Cardiac muscle cell (in vitro differentiated cells and primary cell): Measurements from ENCODE around the gene WNT7B. TPM values are rescaled to one million over a fixed set of nuclear protein-coding genes. Genes with fewer than 3 reads are reported as not detected.

Experiments used
- DNase-seq, 2 donors: peaks; one replicate each; pipeline versions ENCODE4 v3.0.0 to v3.0.0-alpha.2; 2010 to 2017; ENCODE audit warnings: low read depth in 1 of 2, low spot score in 1 of 2
- H3K27ac ChIP-seq: fragments of 200-600 bp; sonication (generic); 2 replicates; pipeline ENCODE4 v1.5.1; 2016
- H3K27me3 ChIP-seq: fragments of 200-600 bp; sonication (generic); 2 replicates; pipeline ENCODE4 v1.6.0; 2016; ENCODE audit warnings: control low read depth
- H3K36me3 ChIP-seq: fragments of 200-600 bp; sonication (generic); 2 replicates; pipeline ENCODE4 v1.5.1; 2016; ENCODE audit warnings: control low read depth
- H3K4me1 ChIP-seq: fragments of 200-600 bp; sonication (generic); 2 replicates; pipeline ENCODE4 v1.8.1; 2017; ENCODE audit warnings: low read depth, mild to moderate bottlenecking, mixed run types
- H3K4me3 ChIP-seq: fragments of 200-600 bp; sonication (generic); 2 replicates; pipeline ENCODE4 v1.5.1; 2016; ENCODE audit warnings: mild to moderate bottlenecking
- H3K9me3 ChIP-seq: fragments of 200-600 bp; sonication (generic); 2 replicates; pipeline ENCODE4 v1.5.1; 2017; ENCODE audit warnings: low read depth, mild to moderate bottlenecking, control low read depth
- polyA plus RNA-seq: library from polyadenylated mRNA; unstranded; fragments of >200 nt; fragmentation: Nextera tagmentation; extraction: Ambion mirVana; gene quantifications from 2 replicates; pipeline ENCODE4 v1.2.1, GENCODE V29; 2016
- total RNA-seq: library from RNA; depleted of rRNA; stranded (reverse); fragments of >200 nt; gene quantifications from 2 replicates; pipeline ENCODE4 v1.2.3, GENCODE V29; 2016
- TF ChIP-seq, protein P1 (sequence below): IDR thresholded peaks from 2 replicates; pipeline ENCODE4 v1.5.1; 2012; ENCODE audit warnings: low read depth, mild to moderate bottlenecking, low read length

Gene WNT7B
- total and polyA plus RNA-seq, 2 experiments from 2014 or later: not detected

DNA sequence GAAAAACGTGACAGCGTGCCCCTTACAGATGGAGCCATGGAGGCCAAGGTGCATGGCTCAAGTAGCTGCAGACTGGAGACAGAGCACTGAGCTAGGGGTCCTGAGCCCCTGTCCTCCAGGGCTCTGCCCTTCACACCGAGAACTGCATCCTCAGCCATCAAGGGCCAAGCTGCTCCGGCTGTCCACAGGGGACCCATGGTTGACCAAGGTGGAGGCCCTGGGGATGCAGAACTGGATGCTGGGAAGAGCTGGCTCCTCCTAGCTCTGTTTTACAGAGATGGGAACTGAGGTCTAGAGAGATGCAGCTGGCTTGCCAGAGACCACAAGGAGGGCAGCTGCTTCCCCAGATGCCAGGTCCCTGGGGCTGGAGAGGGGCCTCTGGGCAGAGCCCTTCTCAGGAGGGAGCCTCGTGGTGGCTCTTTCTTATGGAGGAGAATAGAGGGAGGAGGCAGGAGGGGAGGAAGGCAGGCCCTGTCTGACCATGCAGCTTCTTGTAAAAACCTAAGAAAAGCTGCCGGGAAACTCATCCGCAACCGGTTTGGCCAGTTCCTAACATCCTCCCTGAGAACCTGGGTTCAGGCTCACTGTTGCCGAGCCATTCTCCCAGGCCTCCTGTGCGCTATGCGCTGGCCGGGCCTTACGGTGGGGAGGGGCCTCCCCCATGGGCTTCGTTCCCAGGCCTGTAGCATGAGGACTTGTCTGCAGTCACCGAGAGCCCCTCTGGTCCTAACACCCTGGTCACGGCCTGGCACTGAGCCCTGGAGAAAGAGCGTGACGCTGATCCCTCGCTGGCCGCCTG, 80.6 kb downstream of the WNT7B start:
- TF ChIP-seq, protein P1, sequence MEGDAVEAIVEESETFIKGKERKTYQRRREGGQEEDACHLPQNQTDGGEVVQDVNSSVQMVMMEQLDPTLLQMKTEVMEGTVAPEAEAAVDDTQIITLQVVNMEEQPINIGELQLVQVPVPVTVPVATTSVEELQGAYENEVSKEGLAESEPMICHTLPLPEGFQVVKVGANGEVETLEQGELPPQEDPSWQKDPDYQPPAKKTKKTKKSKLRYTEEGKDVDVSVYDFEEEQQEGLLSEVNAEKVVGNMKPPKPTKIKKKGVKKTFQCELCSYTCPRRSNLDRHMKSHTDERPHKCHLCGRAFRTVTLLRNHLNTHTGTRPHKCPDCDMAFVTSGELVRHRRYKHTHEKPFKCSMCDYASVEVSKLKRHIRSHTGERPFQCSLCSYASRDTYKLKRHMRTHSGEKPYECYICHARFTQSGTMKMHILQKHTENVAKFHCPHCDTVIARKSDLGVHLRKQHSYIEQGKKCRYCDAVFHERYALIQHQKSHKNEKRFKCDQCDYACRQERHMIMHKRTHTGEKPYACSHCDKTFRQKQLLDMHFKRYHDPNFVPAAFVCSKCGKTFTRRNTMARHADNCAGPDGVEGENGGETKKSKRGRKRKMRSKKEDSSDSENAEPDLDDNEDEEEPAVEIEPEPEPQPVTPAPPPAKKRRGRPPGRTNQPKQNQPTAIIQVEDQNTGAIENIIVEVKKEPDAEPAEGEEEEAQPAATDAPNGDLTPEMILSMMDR: no peak
- H3K36me3 ChIP-seq: no peaks in the 10 kb centered on the region
- DNase-seq: no peak

DNA sequence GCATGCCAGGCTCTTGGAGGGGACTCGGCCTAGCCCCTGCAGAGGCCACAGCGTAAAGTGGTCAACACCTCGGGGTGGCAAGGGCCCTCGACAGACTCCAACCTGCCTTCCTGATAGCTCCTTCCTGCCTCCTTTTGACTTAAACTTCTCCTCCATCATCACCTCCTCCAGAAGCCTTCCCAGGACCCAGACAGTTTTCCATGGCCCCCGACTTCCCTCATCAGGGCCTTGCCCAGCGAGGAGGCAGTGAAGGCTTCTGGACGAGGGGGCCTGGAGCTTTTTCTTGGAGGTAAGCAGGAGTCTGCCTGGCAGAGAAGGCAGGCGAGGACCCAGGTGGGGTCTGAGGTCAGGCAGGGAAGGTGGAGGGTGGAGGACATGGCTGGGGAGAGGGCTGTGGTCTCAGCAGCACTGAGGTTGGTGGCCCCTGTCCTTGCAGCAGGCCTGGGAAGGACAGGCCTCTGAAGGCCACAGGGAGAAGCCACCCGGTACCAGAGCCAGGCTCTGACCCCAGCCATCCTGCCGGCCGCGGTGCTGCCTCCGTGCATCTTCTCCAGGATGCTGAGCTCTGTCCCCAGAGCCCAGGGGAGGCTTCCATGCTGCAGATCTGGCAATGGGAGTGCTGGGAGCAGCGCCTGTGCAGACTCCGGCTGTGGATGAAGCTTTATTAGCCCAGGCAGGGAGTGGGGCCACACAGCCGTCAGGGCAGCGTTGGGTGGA, 81.4 kb downstream of the WNT7B start:
- no peaks in the 10 kb centered on the region for H3K36me3 ChIP-seq
- H3K4me1 ChIP-seq: no peaks in the 10 kb centered on the region
- no peak overlapping the region for H3K4me3 ChIP-seq
- no peaks in the 10 kb centered on the region for H3K27me3 ChIP-seq
- DNase-seq: no peak
- TF ChIP-seq, protein P1: no peak
- no peaks in the 10 kb centered on the region for H3K9me3 ChIP-seq
- no peak overlapping the region for H3K27ac ChIP-seq

More for the DNA sequence above, 80.6 kb downstream of the WNT7B start:
- Histone ChIP-seq H3K4me3 (no peak overlapping the region), H3K9me3 (no peaks in the 10 kb centered on the region), H3K27me3 (no peaks in the 10 kb centered on the region), H3K4me1 (no peaks in the 10 kb centered on the region), H3K27ac (no peak overlapping the region)

DNA sequence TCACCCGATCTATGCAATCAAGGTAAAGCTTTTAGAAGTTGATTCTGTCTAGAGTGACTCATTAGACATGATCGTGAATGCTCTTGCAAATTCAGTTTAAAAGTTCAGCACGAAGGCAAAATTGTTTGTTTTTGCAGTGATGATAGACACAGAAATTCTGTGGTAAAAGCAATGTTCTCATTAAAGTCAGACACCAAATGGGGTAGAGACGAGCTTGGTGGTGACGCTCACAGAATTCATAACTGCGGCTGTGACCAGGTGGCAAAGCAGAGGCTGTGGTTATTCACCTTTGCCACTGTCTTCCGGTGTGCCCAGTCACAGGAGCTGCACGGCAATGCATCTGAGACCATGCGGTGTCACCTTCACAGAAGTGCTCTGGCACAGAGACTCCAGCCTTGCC, 83.4 kb downstream of the WNT7B start:
- Histone ChIP-seq H3K9me3 (no peaks in the 10 kb centered on the region), H3K36me3 (no peaks in the 10 kb centered on the region), H3K27ac (no peak overlapping the region), H3K4me1 (no peaks in the 10 kb centered on the region), H3K4me3 (no peak overlapping the region), H3K27me3 (no peaks in the 10 kb centered on the region)
- DNase-seq: no peak
- TF ChIP-seq, protein P1: no peak

DNA sequence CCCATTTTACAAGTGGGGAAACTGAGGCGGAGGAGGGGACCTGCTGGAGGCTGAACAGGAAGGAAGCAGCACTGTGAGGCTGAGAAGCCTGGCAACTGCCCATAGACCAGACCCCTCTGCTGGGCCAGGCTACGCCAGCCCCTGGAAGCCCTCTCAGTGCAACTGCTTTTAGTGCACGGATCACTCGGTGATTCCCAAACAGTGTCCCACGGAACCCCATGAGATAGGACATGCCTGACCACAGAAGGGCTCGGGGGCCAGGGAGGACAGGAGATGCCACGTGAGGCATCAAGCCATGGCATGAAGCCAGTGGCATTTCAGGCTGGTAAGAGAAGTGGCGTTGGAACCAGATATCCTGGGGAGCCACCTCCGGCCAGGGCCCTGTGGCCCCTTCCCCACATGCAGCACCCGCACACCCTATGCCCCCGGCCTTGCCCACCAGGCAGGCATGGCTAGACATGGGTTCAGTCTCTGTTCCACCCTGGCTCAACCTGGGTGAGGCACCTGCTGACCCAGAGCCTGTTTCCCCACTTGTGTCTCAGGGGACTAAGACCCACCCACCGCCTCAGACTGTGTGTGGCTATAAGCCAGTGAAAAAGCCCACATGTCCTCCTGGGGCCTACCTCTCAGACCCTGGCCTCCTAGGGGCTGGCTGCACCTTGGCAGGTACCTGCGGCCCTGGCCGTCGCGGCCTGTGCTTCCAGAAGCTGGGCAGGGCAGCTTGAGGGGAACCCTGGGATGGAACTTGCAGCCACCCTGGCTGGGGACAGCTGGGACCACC, 84.1 kb downstream of the WNT7B start:
- TF ChIP-seq, protein P1: no peak
- Histone ChIP-seq H3K27ac (no peak overlapping the region), H3K36me3 (no peaks in the 10 kb centered on the region), H3K4me1 (no peaks in the 10 kb centered on the region), H3K27me3 (no peaks in the 10 kb centered on the region), H3K4me3 (no peak overlapping the region), H3K9me3 (no peaks in the 10 kb centered on the region)
- DNase-seq: no peak

DNA sequence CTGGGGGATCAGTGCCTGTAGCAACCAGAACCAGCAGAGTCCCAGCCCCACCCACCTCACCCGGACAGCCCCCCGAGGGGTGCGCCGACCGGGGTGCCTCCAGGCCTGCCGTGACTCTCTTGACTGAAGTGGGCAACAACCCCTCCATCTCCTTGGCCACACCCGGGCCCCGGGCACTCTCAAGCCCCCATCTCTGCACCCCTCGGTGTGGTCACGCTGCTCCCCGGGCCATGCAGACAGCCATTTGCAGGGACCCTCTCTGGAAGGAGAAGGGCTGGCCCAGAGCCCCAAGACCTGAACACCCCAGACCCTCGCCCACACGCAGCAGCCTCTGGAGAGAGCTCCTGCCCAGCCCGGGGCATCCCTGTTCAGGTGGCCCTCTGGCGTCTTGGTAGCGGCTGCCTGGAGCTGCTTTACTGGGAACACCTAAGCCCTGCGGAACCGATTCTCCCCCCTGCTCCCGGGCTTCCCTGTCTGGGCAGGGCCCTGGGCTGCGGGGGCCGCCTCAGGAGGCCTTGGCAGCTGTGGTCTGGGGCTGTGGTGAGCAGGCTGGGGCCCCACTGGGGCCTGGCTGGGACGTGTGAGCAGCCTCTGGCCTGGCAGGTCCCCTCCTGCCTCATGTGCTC, 84.9 kb downstream of the WNT7B start:
- Histone ChIP-seq H3K4me3 (no peak overlapping the region), H3K9me3 (no peaks in the 10 kb centered on the region), H3K27me3 (no peaks in the 10 kb centered on the region), H3K27ac (no peak overlapping the region), H3K4me1 (no peaks in the 10 kb centered on the region), H3K36me3 (no peaks in the 10 kb centered on the region)
- DNase-seq: no peak
- TF ChIP-seq, protein P1: no peak
